HG02943 (cell line): ENCODE data around the gene ATXN7.

Experiments used
- ATAC-seq: cut with Tn5 transposase; IDR thresholded peaks from one replicate; pipeline ENCODE4 v1.9.1; 2021; ENCODE audit warnings: mild to moderate bottlenecking, low read depth, moderate library complexity; ENCODE audit not compliant: unreplicated experiment

ATXN7 gene

GRCh38 chr3:63959146-63959545, 95.5 kb downstream of the ATXN7 start:
- ATAC-seq = no peak

GRCh38 chr3:63960048-63960711, 96.5 kb downstream of the ATXN7 start:
- no peak for ATAC-seq

GRCh38 chr3:63961891-63962290, 98.2 kb downstream of the ATXN7 start:
- ATAC-seq = peak; percentile 57

DNA sequence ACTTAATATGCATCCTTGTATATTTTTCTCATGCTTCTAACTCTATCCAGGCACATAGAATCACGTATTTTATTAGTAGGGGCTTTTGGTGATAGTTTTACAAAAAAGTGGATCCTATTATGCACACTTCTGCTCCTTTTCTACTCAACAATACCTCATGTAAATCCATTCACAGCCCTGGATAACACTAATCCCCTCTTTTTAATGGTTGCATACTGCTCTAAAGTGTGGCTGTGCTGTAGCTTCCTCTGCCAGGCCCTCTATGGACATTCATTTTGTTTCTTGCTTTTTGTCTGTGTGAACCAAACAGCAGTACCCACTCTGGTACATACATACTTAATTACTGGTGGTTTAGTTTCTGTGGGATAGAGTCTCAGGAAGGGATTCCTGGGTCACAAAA, 99.8 kb downstream of the ATXN7 start:
- ATAC-seq = no peak

GRCh38 chr3:63964681-63965485, 101.2 kb downstream of the ATXN7 start:
- ATAC-seq = no peak

DNA sequence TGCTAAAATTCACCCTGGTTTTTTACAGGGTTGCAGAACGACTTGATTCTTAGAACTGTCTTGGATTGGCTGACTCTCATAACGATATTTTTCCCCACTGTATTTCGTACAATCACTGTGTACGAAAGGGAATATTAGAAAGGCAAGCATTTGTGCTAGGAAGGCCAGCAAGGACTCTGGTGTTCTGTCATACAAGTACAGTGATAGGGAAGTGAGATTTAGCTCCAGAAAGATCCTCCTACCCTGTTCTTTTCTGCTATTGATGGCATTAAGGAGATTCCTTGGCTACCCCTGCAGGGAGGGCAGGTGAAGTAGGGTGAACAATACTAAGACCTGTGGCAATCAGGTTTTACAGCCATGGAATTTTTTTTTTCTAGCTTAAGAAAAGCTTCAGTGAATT, 102.3 kb downstream of the ATXN7 start:
- ATAC-seq = no peak

DNA sequence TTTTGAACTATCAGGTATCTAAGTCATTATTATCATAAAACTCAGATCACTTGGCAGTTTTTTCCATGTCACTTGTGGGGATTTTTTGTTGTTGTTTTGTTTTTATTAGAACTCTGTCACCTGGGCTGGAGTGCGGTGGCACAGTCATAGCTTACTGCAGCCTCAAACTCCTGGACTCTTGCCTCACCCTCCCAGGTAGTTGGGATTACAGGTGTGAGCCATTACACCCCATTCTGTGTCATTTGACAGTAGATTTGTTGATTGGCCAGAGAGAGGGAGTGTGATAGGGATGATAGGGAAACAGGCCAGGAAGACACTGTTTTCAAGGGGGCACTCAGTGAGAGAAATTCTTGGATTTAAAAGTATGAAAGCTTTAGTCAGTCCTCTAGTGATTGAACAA, 103.2 kb downstream of the ATXN7 start:
- ATAC-seq = no peak

DNA sequence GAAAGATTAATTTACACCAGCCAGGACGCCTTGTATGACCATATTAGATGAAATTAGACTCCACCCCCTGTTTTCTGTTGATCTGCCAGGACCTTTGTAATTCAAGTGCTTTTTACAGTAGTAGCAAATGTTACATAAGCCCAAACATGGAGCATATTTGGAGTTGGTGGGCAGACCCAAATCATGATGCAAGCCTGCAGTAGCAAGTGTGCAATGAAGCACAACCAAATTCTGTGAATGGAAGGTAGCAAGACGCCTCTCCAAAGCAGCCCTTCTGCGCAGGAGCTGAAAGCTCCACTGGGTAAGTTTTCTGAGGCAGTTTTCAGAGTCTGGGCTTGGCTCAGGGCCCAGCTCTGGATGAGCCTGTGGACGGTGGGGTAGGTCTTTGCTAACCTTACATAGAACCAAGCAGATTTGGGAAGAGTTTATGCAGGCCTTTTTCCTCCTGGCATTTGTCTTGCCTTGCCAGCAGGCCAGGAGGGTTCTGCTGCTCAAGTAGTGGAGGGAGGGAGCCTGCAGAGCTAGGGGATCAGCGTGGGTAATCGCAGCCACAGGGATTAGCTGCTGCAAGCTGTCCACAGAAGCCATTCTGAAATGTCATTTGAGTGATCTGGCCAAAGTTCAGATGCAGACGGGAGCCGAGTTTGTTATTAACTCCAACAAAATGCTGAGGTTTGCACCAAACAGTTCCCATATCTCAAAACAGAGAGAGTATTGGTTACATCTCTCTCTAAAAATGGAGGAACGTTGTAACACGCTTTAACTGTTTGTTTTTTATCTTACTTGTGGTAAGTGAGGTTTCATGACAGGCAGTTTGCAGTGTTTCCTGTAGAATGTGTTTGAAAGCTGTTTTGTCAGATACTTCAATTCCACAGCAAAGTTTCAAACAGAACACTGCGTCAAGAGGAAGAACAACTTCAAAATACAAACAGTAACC, 104.3 kb downstream of the ATXN7 start:
- peak; percentile 76 for ATAC-seq

DNA sequence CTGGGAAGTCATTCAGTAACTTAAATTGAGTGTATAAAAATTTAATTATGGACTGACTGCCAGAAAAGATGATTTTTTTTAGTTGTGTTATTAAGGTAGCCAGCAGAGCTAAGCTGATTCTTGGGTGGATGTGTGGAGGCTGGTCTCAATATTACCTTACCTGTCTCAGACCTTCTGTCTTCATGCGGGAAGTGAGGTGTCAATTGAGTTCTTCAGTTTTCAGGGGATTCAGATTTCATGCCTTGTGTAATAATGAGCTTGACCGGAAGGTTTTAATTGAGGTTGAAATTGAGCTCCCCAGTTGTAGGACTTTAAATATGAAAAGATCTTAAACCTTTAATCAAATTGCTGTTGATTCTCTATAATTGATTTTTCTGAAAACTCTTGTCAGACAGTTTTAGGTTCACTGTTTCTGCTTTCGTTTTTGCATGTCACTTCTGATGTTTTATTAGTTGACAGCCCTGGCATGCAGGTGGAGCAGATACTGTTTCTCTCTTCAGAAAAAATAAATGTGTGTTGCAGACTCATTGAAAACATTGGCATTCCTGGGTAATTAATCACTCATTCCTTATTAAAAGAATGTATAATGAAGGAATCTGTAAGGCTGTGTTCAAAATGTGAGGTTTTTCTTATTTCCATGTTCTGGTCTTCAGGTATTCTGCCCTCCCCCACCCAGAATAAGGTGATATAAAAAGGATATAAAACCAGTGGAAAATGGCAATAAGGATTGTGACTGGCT, 105.1 kb downstream of the ATXN7 start:
- peak; percentile 21 for ATAC-seq

GRCh38 chr3:63969876-63970275, 106.2 kb downstream of the ATXN7 start:
- ATAC-seq = no peak

DNA sequence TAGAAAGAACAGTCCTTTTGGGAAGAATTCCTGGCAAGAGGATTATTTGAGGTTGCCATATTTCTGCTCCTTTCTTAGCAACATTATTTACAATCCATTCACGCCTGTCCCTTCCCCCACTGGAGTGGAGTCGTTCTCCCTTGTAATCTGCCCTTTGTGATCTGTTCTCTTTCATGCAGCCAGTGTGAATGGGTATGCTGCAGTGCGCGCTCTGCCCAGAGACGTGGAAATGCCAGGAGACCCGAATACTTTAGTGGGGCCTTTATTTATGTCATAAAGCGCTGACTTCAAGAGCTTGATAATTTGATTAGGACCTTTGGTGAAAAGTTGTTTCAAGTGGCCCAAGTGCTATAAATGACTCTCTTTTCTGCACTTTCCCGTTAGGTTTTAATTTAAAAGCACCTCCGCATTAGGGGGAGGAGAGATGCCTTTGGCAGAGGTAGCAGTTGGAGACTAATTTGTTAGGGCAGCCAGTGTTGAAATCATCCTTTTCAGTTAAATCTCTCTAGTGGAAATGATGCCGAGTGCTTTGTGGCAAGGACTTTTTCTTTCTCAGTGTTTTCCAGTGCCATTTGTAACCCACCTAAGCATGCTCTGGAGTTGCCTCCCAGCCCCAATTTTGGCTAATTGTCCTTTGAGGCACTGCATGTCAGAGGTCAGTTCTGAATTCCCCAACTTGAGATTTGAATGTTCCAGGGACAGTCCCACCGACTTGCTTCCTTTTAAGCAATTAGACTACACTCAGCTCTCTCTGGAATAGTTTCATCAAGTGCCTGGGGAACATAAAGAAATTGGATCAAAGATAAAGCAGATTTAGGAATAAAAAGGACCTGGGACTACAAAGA, 107.2 kb downstream of the ATXN7 start:
- no peak for ATAC-seq

DNA sequence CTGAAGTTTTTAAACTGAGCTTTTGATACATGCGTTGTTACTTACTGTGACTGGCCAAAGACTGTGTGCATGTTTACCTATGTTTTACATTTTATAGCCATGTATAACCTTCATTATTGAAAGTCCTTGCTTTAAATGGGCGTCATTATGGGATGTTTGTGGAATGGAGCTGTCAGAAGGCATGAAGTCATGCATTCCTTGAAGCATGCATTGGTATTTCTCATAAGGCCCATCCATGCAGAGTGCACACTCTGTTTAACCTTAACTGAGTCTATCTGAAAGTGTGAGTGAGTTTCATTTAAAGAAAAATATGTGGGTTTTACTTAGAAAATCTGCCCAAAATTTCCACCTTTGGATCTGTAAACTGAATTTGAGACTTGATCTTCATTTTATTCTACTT, 108.5 kb downstream of the ATXN7 start:
- ATAC-seq = no peak

- ATAC-seq = no peak
Measured at GRCh38 chr3:63972987-63973386, 109.3 kb downstream of the ATXN7 start.

GRCh38 chr3:63973406-63973805, 109.7 kb downstream of the ATXN7 start:
- ATAC-seq = no peak

DNA sequence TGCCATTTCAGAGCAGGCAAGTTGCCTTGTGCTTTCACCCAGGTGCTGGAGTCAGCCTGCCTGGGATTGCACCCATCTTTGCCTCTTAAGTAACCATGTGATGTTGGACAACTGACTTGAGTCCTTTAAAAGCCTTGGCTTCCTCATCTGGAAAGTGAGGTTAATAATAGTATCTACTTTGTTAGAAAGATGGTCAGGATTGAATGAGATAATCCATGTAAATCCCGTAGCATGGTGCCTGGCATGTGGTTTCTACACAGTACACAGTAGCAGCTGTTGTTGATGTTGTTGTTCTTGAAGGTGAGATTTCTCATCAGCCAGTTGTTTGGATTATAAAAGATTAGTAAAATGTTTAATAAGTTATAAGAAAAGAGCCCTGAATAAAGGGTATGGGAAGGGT, 110.8 kb downstream of the ATXN7 start:
- ATAC-seq = no peak

GRCh38 chr3:63975723-63976122, 112.1 kb downstream of the ATXN7 start:
- ATAC-seq = no peak

GRCh38 chr3:63976161-63976871, 112.6 kb downstream of the ATXN7 start:
- ATAC-seq = no peak

GRCh38 chr3:63976872-63977200, 113.2 kb downstream of the ATXN7 start:
- ATAC-seq = no peak

GRCh38 chr3:63977893-63978292, 114.2 kb downstream of the ATXN7 start:
- ATAC-seq = no peak
